Activated CD8-positive, alpha-beta T cell treated with anti-CD3 and anti-CD28 coated beads for 36 hours (primary cell): ENCODE data around the gene TRIM24. TPM values are rescaled to one million over a fixed set of nuclear protein-coding genes. Genes with fewer than 3 reads are reported as not detected.

ENCODE experiments used
- ATAC-seq: fragments of 200-7000 bp; cut with Tn5 transposase; one replicate; pipeline ENCODE4 v1.10.0; 2021; ENCODE audit warnings: mild to moderate bottlenecking, moderate library complexity
- CTCF ChIA-PET: fragments of 350-600 bp; sonication (Branson Sonifier 250); formaldehyde crosslinking; loops from one replicate; lab custom pipeline; 2021; ENCODE audit warnings: antibody characterized with exemption; lab: Charles Lee
- POLR2A ChIA-PET: fragments of 350-600 bp; sonication (Branson Sonifier 250); formaldehyde crosslinking; loops from one replicate; lab custom pipeline; 2021; ENCODE audit warnings: antibody characterized with exemption; lab: Charles Lee
- DNase-seq: peaks from one replicate; pipeline ENCODE4 v3.0.0-alpha.2; 2020
- H3K27ac Mint-ChIP-seq: one replicate; pipeline ENCODE4 v1.8.0; 2021; ENCODE audit warnings: mild to moderate bottlenecking, mixed read lengths
- H3K27me3 Mint-ChIP-seq: one replicate; pipeline ENCODE4 v1.8.0; 2021; ENCODE audit warnings: mixed read lengths
- H3K36me3 Mint-ChIP-seq: one replicate; pipeline ENCODE4 v1.8.0; 2021; ENCODE audit warnings: low read depth, mixed read lengths
- H3K4me1 Mint-ChIP-seq: one replicate; pipeline ENCODE4 v1.8.0; 2021; ENCODE audit warnings: low read depth, mixed read lengths
- H3K4me3 Mint-ChIP-seq: one replicate; pipeline ENCODE4 v1.8.0; 2021; ENCODE audit warnings: mild to moderate bottlenecking, moderate library complexity, mixed read lengths
- H3K9me3 Mint-ChIP-seq: one replicate; pipeline ENCODE4 v1.8.0; 2021; ENCODE audit warnings: mixed read lengths
- CTCF ChIP-seq: fragments of 200-600 bp; IDR thresholded peaks from one replicate; pipeline ENCODE4 v1.8.0; 2022; ENCODE audit warnings: antibody characterized with exemption, mild to moderate bottlenecking
- intact Hi-C: fragments of 100-400 bp; cut with micrococcal nuclease; formaldehyde crosslinking; loops from one replicate; pipeline ENCODE4 v1.10.0; 2022
- total RNA-seq, 2 experiments: library from RNA; stranded (reverse); gene quantifications; one replicate each; pipeline ENCODE4 v1.2.3, GENCODE V29; 2021

TRIM24 gene
- total RNA-seq, 2 experiments from 2014 or later, result 13.9 to 16.7 TPM

- no peak for TF ChIP-seq CTCF
- no peaks in the 10 kb centered on the region for H3K27me3 Mint-ChIP-seq
- ChIA-PET POLR2A (no interaction called here), CTCF (interaction anchor here (0.7 kb wide), 1 partner anchor 268 kb away, joined by 3 read pairs; no protein-coding TSS in a partner anchor)
- ATAC-seq (no peak), DNase-seq (no peak)
- no peak overlapping the region for H3K4me3 Mint-ChIP-seq
- H3K36me3 Mint-ChIP-seq, result peaks cover 2% of the 10 kb centered on the region
- intact Hi-C loops, result no loop called here
- H3K4me1 Mint-ChIP-seq, result peaks cover 38% of the 10 kb centered on the region
- H3K9me3 Mint-ChIP-seq, result no peaks in the 10 kb centered on the region
- no peak overlapping the region for H3K27ac Mint-ChIP-seq
Measured at GRCh38 chr7:138470391-138471157, 10.5 kb downstream of the TRIM24 start.

GRCh38 chr7:138472292-138473079 lies 12.4 kb downstream of the TRIM24 start:
- Mint-ChIP-seq H3K36me3 (no peaks in the 10 kb centered on the region), H3K27ac (no peak overlapping the region), H3K4me1 (peaks cover 43% of the 10 kb centered on the region), H3K4me3 (no peak overlapping the region), H3K9me3 (no peaks in the 10 kb centered on the region), H3K27me3 (no peaks in the 10 kb centered on the region)
- TF ChIP-seq CTCF, result no peak
- intact Hi-C loops, result no loop called here
- DNase-seq, result no peak
- ChIA-PET POLR2A (no interaction called here), CTCF (no interaction called here)
- no peak for ATAC-seq

GRCh38 chr7:138475377-138475776 lies 15.3 kb downstream of the TRIM24 start:
- TF ChIP-seq CTCF, result no peak
- DNase-seq, result no peak
- H3K27ac Mint-ChIP-seq, result no peak overlapping the region
- POLR2A ChIA-PET, result no interaction called here
- no peak for ATAC-seq
- H3K36me3 Mint-ChIP-seq, result no peaks in the 10 kb centered on the region
- no peaks in the 10 kb centered on the region for H3K9me3 Mint-ChIP-seq
- H3K4me3 Mint-ChIP-seq, result no peak overlapping the region
- intact Hi-C loops, result no loop called here
- H3K27me3 Mint-ChIP-seq, result no peaks in the 10 kb centered on the region
- CTCF ChIA-PET, result no interaction called here
- peaks cover 42% of the 10 kb centered on the region for H3K4me1 Mint-ChIP-seq

GRCh38 chr7:138477081-138477578 lies 17.1 kb downstream of the TRIM24 start:
- no peak overlapping the region for H3K27ac Mint-ChIP-seq
- H3K36me3 Mint-ChIP-seq, result peaks cover 8% of the 10 kb centered on the region
- no peak for DNase-seq
- H3K4me1 Mint-ChIP-seq, result peaks cover 48% of the 10 kb centered on the region
- no peak for ATAC-seq
- intact Hi-C loops, result no loop called here
- TF ChIP-seq CTCF, result no peak
- no peaks in the 10 kb centered on the region for H3K27me3 Mint-ChIP-seq
- CTCF ChIA-PET, result no interaction called here
- no peak overlapping the region for H3K4me3 Mint-ChIP-seq
- POLR2A ChIA-PET, result no interaction called here
- no peaks in the 10 kb centered on the region for H3K9me3 Mint-ChIP-seq

- ATAC-seq, result no peak
- no peaks in the 10 kb centered on the region for H3K27me3 Mint-ChIP-seq
- peaks cover 46% of the 10 kb centered on the region for H3K4me1 Mint-ChIP-seq
- DNase-seq, result no peak
- H3K4me3 Mint-ChIP-seq, result no peak overlapping the region
- no peak for TF ChIP-seq CTCF
- ChIA-PET CTCF (interaction anchor here (1.5 kb wide), 1 partner anchor 13 kb away, joined by 4 read pairs; no protein-coding TSS in a partner anchor), POLR2A (no interaction called here)
- H3K27ac Mint-ChIP-seq, result no peak overlapping the region
- peaks cover 8% of the 10 kb centered on the region for H3K36me3 Mint-ChIP-seq
- no peaks in the 10 kb centered on the region for H3K9me3 Mint-ChIP-seq
- intact Hi-C loops, result no loop called here
Measured at GRCh38 chr7:138477581-138477980, 17.5 kb downstream of the TRIM24 start.
